OCI-LY3 (cell line): ENCODE measurements around the gene GALK2.
"Not testable (repeated sequence)": the region's sequence is repeated elsewhere in the genome, so short reads cannot be mapped to it uniquely, and the experiment has no call there.

Source experiments
- H2AFZ ChIP-seq: fragments of 200-600, 300-600 bp; shearing (Covaris generic); 2 replicates; pipeline ENCODE4 v1.6.0; 2014; ENCODE audit warnings: antibody characterized with exemption, low read depth, low read length
- H3K27ac ChIP-seq: fragments of 200-600, 300-600 bp; sonication (generic); 2 replicates; pipeline ENCODE4 v1.5.1; 2014; ENCODE audit warnings: mild to moderate bottlenecking, low read length, moderate library complexity, mixed read lengths
- H3K27me3 ChIP-seq: fragments of 200-600, 300-600 bp; sonication (generic); 2 replicates; pipeline ENCODE4 v1.6.1; 2014; ENCODE audit warnings: low read depth, low read length, mixed read lengths
- H3K36me3 ChIP-seq: fragments of 200-600, 300-600 bp; sonication (generic); replicated peaks from 2 replicates; pipeline ENCODE3; 2014; ENCODE audit warnings: low read depth, low read length, mixed read lengths
- H3K4me1 ChIP-seq: fragments of 300-600, 200-600 bp; sonication (generic); 2 replicates; pipeline ENCODE4 v1.6.1; 2014; ENCODE audit warnings: low read length, mixed read lengths
- H3K4me2 ChIP-seq: fragments of 200-600, 300-600 bp; sonication (generic); 2 replicates; pipeline ENCODE4 v1.6.1; 2014; ENCODE audit warnings: low read length, mixed read lengths
- H3K4me3 ChIP-seq: fragments of 300-600, 200-600 bp; sonication (generic); 2 replicates; pipeline ENCODE4 v1.5.1; 2014; ENCODE audit warnings: antibody characterized with exemption, mild to moderate bottlenecking, low read length, moderate library complexity
- H3K79me2 ChIP-seq: fragments of 300-600, 200-600 bp; shearing (Covaris generic); 2 replicates; pipeline ENCODE4 v1.6.1; 2014; ENCODE audit warnings: mild to moderate bottlenecking, low read length, mixed read lengths
- H3K9ac ChIP-seq: fragments of 300-600, 200-600 bp; shearing (Covaris generic); 2 replicates; pipeline ENCODE4 v1.6.0; 2014; ENCODE audit warnings: mild to moderate bottlenecking, low read length, moderate library complexity
- H3K9me3 ChIP-seq: fragments of 200-600, 300-600 bp; shearing (Covaris generic); 2 replicates; pipeline ENCODE4 v1.6.1; 2014; ENCODE audit warnings: low read length, mixed read lengths; ENCODE audit not compliant: insufficient read depth
- H4K20me1 ChIP-seq: fragments of 200-600, 300-600 bp; sonication (generic); 2 replicates; pipeline ENCODE4 v1.6.1; 2016; ENCODE audit warnings: low read length, mixed read lengths; ENCODE audit not compliant: insufficient read depth
- EZH2phosphoT487 ChIP-seq: fragments of 200-600 bp; shearing (Covaris generic); IDR thresholded peaks from 2 replicates; pipeline ENCODE4 v1.6.1; 2018; ENCODE audit warnings: antibody characterized with exemption, mixed run types, low read depth
- TF ChIP-seq, protein P1 (sequence below): fragments of 200-600, 300-600 bp; sonication (generic); IDR thresholded peaks from 2 replicates; pipeline ENCODE4 v1.5.1; 2014; ENCODE audit warnings: antibody characterized with exemption, low read length, low read depth

The GALK2 gene

GRCh38 chr15:49255966-49256759 lies 86.1 kb downstream of the GALK2 start:
- Histone ChIP-seq H3K27ac (no peak overlapping the region), H3K4me2 (no peak overlapping the region)
- TF ChIP-seq EZH2phosphoT487, result no peak
- TF ChIP-seq, protein P1, sequence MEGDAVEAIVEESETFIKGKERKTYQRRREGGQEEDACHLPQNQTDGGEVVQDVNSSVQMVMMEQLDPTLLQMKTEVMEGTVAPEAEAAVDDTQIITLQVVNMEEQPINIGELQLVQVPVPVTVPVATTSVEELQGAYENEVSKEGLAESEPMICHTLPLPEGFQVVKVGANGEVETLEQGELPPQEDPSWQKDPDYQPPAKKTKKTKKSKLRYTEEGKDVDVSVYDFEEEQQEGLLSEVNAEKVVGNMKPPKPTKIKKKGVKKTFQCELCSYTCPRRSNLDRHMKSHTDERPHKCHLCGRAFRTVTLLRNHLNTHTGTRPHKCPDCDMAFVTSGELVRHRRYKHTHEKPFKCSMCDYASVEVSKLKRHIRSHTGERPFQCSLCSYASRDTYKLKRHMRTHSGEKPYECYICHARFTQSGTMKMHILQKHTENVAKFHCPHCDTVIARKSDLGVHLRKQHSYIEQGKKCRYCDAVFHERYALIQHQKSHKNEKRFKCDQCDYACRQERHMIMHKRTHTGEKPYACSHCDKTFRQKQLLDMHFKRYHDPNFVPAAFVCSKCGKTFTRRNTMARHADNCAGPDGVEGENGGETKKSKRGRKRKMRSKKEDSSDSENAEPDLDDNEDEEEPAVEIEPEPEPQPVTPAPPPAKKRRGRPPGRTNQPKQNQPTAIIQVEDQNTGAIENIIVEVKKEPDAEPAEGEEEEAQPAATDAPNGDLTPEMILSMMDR, result no peak

GRCh38 chr15:49265117-49265516 lies 95.1 kb downstream of the GALK2 start:
- not testable (repeated sequence) for H3K9ac ChIP-seq, H4K20me1 ChIP-seq, H3K9me3 ChIP-seq, H3K27ac ChIP-seq, H3K27me3 ChIP-seq, H2AFZ ChIP-seq, H3K79me2 ChIP-seq, H3K36me3 ChIP-seq, H3K4me3 ChIP-seq, H3K4me2 ChIP-seq, H3K4me1 ChIP-seq

More at GRCh38 chr15:49255966-49256759, 86.1 kb downstream of the GALK2 start:
- no peaks in the 10 kb centered on the region for H3K27me3 ChIP-seq
- H3K79me2 ChIP-seq, result no peaks in the 10 kb centered on the region
- H3K4me1 ChIP-seq, result peaks cover 6% of the 10 kb centered on the region
- H3K36me3 ChIP-seq, result no peaks in the 10 kb centered on the region
- no peak overlapping the region for H2AFZ ChIP-seq
- no peaks in the 10 kb centered on the region for H3K9me3 ChIP-seq
- no peak overlapping the region for H3K9ac ChIP-seq
- no peaks in the 10 kb centered on the region for H4K20me1 ChIP-seq
- H3K4me3 ChIP-seq, result no peak overlapping the region

DNA sequence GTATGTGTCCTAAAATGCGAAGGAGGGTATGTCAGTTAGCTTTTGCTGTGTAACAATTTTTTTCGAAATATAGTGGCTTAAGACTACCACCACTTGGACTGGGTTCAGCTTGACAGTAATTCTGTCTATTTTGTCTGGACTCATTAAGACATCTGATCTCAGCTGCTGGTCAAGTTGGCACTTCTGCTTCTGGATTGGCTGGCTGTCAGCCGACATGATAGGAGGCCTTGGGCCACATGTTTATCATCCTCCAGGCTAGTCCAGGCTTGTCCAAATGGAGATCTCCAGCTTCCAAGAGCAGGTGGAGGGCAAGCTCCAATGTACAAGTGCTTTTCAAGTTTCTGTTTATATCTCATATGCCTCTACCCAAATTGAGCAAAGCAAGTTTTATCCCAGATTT lies 95.9 kb downstream of the GALK2 start:
- Histone ChIP-seq H3K9me3 (no peaks in the 10 kb centered on the region), H3K36me3 (no peaks in the 10 kb centered on the region), H3K27ac (no peak overlapping the region), H2AFZ (no peak overlapping the region), H3K4me1 (no peaks in the 10 kb centered on the region), H3K4me2 (no peak overlapping the region), H3K9ac (no peak overlapping the region), H3K4me3 (no peak overlapping the region), H3K79me2 (no peaks in the 10 kb centered on the region), H4K20me1 (no peaks in the 10 kb centered on the region), H3K27me3 (no peaks in the 10 kb centered on the region)
- TF ChIP-seq EZH2phosphoT487, result no peak
- TF ChIP-seq, protein P1, result no peak

DNA sequence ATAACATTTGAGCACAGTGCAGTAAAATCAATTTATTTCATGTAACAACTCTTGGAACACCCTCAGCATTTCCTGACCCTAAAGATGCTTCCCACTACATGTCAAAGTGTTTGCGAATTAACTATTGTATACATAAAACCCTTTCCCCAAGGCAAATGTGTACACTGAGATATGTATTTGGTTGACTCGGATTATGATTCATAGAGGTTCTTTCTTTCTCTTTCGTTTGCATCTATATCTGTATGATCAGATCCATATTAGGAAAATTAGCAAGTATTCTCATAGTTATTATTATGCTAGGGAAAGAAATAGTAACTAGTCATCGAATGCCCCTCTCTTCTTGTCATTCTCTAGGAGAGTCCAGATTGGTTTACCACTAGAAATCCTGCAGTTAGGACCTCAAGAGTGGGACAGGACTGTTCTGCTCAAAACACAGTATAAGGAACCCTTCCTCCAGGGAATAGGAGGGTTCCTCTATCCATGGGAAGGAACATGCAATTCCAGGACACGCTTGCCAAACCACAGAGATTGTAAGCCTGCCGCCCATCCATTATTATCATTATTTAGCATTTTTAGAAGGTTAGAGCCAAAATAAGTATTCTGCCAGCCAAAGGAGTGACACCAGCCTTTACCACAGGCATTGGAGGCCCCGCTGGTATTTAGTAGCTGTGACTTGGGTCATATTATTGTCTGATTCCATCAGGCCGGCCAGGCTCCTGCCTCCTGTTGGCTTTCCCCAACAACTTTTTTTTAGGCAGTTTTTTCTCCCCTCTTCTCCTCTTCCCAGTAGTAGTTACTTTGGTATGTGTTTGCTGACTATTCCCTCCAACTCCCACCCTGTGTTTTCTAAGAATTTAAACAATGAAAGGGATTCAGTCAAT lies 100.7 kb downstream of the GALK2 start:
- Histone ChIP-seq H3K4me2 (no peak overlapping the region), H4K20me1 (no peaks in the 10 kb centered on the region), H3K36me3 (no peaks in the 10 kb centered on the region), H2AFZ (no peak overlapping the region), H3K9ac (no peak overlapping the region), H3K27ac (no peak overlapping the region), H3K9me3 (no peaks in the 10 kb centered on the region), H3K79me2 (no peaks in the 10 kb centered on the region), H3K27me3 (no peaks in the 10 kb centered on the region), H3K4me3 (no peak overlapping the region), H3K4me1 (no peaks in the 10 kb centered on the region)
- TF ChIP-seq, protein P1, result no peak
- no peak for TF ChIP-seq EZH2phosphoT487
